Hepatocyte (in vitro differentiated cells): ENCODE data around the gene PNMA6E.

Source experiments
- CTCF ChIP-seq: fragments of 200-600 bp; sonication (generic); IDR thresholded peaks from 2 replicates; pipeline ENCODE4 v1.5.1; 2016; ENCODE audit warnings: antibody characterized with exemption, mild to moderate bottlenecking; ENCODE audit not compliant: poor library complexity
- EZH2phosphoT487 ChIP-seq: fragments of 200-600 bp; sonication (generic); IDR thresholded peaks from one replicate; pipeline ENCODE4 v1.6.1; 2018; ENCODE audit warnings: antibody characterized with exemption, mild to moderate bottlenecking, low read depth, moderate library complexity; ENCODE audit not compliant: unreplicated experiment, severe bottlenecking

GRCh38 chrX:153433781-153434285 lies 32.7 kb upstream of the PNMA6E start:
- no peak for TF ChIP-seq EZH2phosphoT487
- TF ChIP-seq CTCF: no peak
